Fibroblast of peridontal ligament (primary cell): ENCODE results near the gene BBIP1.
"Not testable (repeated sequence)": the region's sequence is repeated elsewhere in the genome, so short reads cannot be mapped to it uniquely, and the experiment has no call there.

Experiments used
- DNase-seq: peaks from one replicate; pipeline ENCODE4 v3.0.0-alpha.2; 2010; ENCODE audit errors: extremely low read depth

The BBIP1 gene

GRCh38 chr10:110923856-110924493 lies 5.0 kb upstream of the BBIP1 start:
- no peak for DNase-seq

DNA sequence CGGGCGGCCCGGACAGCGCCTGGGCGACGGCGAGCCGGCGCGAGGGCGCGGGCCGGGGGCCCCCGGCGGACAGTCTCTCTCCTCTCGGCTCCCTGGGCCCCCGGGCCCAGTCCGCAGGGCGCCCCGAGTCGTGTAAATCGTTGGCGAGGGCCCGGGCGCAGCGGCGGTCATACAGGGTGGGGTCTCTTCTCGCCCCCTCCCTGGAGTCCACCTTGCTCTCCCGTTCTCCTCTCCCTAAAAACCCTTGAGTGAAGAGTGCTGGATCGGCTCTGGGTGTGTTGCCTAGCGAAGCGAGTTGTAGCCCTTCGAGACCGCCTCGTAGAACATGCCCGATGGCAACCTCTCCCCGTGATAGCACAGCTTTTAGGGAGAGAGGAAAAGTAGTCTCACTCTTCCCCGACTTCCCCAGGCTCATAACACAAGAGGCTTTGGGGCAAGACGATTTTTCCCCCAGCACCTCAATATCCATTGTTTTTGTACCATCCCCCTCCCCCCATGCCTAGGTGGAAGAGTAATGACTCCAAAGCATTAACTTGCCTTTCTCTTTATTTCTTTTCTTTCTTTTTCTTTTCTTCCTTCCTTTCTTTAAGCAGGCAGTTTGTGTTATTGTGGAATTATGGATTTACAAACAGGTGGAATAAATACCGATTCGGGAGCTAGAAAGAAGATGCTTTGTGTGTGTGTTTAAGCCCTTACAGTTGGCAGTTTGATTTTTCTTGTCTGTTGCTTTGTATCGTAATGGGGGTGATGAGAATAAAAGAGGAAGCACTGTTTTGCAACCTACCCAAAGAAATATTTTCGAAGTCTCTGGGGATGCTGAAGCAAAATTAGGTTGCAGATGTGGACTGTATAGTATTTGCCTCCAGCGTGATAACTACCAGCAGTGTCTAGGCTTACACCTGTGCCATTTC lies 1.2 kb upstream of the BBIP1 start:
- peak; percentile 76 for DNase-seq

DNA sequence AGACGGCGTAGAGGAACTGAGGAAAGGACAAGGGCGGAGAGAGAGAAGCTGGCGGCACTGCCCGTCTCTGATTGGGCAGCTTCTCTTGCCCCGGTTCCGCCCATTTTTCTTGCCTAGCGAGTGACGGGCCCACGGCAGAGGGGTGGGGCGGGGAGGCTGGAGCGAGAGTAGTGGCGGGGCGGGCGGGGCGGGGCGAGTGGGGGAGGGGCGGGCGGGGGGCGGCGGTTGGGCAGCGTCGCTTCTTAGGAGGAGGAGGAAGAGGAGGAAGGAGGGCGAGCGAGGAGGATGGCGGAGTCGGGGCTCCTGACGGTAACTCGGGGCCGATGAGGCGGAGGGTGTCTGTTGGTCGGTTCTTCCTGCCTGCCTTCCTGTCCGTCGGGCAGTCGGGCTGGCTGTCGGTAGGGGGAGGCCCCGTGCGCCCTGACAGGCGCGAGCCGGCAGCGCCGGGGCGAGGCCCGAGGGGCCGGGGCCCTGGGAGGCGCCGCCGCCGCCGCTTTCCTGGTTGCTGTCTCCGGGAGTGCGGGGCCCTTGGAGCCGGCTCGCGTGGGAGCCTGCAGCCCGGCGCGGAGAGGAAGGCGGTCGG lies 460 bp upstream of the BBIP1 start, which contains the start of gene SHOC2:
TSS of gene SHOC2 (plus strand) at position 256 of the 583 bp plus-strand sequence. CDS start 44,755 bp downstream, outside the sequence.
- no peak for DNase-seq

DNA sequence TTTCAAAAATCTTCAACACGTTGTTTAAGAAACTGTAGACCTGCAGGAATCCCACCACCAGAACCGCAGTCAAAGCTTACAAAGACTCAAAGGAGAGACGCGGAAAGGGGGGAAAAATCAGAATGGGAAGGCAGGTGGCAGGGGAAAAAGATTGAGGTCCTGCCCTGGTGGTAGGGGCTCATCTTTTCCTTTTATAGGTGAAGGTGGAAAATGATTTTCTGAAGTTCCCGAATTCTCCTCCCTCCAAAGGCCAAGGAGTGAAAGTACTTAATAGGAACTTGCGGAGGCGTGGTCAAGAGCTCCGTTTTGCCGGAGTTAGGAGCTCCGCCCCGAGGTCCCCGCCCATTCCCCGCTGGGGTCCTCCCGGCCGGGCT lies 724 bp downstream of the BBIP1 start:
- peak; percentile 94 for DNase-seq

GRCh38 chr10:110916554-110917346 lies 2.2 kb downstream of the BBIP1 start:
- peak; percentile 91 for DNase-seq

DNA sequence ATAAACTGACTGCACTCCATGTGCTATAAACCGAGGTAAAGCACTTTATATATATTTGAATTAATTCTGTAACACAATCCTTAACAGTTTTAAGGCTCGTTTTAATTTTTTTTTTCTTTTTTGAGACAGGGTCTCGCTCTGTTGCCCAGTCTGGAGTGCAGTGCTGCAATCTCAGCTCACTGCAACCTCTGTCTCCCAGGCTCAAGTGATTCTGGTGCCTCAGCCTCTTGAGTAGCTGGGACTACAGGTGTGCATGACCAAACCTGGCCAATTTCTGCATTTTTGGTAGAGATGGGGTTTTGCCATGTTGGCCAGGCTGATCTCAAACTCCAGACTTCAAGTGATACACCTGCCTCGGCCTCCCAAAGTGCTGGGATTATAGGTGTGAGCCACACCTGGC lies 3.4 kb downstream of the BBIP1 start:
- DNase-seq, result not testable (repeated sequence)

- DNase-seq, result no peak
These were observed 3.9 kb downstream of the BBIP1 start for GRCh38 chr10:110915035-110915434.

GRCh38 chr10:110914431-110914830 lies 4.5 kb downstream of the BBIP1 start:
- peak; percentile 44 for DNase-seq

DNA sequence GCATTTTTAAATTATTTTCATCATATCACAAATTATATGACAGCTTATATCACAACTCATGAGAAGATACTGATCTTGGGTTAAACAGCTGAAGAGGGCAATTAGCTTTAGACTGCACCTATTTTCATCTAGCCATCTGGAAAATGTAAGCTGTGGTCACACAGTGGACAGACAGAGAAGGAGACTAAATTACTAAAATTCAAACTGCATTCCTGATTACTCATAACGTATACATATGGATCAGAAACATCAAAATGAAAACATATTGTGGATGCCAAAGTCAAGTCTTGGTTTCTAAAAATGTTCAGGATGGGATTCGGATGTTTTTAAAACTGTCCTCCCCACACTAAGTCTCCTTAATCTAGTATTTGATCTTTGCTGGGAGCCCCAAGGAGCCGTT lies 6.6 kb downstream of the BBIP1 start:
- peak; percentile 83 for DNase-seq

DNA sequence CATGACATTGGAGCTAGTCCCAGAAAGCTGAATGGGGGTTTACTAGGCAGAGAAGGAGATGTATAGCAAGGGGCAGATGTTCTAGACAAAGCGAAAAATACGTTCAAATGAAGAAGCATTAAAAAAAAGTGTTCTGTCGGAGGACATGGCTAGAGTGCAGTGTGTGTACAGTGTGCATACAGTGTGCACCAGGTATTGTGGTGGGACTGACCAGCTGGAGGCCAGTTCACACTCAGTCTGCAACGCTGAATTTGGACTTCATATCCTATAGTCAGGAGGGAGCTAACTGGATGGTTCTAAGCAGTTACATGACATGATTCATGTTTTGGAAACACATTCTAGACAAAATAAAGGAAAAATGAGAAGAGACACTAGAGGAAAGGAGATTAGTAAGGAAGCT lies 8.8 kb downstream of the BBIP1 start:
- DNase-seq, result no peak

DNA sequence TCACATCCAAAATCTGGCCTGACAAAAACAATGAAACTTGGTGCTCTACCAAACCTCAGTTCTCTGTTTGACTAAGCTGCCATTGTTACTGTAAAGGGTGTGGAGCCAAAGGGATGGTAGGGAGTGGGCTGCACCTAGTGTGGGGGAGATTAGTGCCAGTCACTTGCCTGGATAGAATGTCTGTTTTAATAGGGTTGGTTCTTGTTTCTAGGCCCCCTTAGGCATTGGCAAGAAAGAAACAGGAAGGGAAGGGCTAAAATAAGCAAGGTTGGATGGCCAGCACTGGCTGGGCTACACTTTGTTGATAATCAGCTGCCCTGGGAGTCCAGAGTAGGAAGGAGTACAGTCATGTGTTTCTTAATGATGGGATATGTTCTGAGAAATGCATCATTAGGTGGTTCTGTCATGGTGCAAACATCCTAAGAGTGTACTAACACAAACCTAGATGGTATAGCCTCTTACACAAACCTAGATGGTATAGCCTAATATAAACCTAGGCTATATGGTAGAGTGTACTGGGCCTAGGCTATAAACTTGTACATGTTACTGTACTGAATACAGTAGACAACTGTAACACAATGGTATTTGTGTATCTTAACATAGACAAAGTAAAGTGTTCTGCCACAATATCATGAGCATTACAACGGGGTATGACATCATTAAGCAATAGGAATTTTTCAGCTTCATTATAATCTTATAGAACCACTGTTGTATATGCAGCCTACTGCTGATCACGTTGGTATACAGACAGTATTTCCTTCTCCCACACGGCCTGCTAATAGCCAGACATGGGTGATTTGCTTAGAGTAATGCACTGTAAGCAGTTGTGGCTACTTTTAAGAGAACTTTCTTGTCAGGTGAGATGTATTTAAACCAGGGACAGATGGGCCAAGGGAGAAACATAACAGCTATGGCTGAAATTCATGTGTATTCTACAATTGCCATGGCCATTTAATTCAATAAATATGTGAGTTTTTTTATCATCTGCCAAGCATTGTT lies 15.4 kb downstream of the BBIP1 start:
- no peak for DNase-seq

DNA sequence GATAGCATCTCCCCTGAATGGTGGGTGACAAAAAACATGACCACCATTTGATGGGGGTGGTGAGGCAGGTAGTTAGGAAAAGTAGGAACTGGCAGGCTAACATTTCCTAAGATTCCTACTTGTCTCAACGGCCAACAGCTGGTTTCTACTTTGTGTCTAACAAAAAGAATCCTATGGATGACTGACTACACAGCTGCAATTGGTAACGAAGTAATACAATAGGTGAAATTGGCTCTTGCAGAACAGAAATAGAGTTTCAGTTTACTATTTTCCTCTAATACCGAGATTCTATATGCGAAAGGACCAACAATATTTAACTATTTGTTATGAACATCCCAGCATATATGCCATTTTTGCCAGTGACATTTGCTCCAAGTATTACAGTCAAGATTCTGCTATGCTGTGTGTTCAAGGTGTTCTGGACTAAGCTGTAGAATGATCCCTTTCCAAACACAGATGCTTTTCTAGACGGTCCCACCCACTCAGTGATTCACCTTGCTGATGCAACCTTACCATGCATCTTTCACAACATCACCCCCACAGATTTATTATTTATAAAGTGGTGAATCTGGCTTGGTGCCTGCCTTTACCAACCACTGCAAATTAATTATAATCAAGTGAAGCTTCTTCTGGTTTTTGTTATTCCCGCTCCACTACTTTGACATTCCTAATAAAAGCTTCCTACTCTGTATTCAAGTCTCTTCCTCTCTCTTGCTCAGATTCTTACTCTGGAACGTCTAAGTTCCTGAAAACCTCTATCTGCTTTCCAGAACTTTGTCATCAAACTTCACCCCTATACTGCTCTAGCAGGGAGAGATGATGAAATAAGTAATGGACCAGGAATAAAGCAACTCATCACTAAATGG lies 16.8 kb downstream of the BBIP1 start:
- peak; percentile 43 for DNase-seq

DNA sequence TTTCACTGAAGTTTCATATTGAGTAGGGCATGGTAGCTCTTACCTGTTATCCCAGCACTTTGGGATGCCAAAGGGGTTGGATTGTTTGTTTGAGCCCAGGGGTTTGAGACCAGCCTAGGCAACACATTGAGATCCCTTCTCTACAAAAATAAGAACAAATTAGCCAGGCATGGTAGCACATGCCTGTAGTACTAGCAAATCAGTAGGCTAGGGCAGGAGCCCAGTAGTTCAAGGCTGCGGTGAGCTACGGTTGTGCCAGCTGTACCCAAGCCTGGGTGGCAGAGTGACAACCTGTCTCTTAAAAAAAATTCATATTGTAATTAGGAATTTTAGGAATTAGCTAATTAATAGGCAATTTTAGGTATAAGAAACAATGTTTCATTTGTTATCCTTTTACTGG lies 18.0 kb downstream of the BBIP1 start:
- DNase-seq, result no peak

DNA sequence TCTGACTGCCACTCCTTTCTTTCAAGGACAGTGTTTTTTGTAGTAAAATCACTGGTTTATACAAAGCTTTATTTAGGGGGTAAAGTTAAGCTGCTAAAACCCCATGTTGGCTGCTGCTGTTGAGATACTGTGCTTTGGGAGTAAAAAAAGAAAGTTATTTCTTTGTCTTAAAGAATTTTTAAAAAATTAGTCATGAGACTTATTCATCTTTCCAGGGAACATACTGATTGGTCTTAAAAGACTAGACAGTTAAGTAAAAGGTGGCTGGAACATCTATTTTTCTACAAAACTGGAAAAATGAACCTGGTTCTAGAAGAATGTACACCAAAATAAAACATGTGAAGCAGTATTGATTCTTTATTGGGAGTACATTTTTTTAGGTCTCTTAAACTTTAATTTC lies 20.6 kb downstream of the BBIP1 start:
- DNase-seq, result no peak

GRCh38 chr10:110897184-110897583 lies 21.8 kb downstream of the BBIP1 start:
- peak; percentile 24 for DNase-seq

- DNase-seq, result peak; percentile 71
These were observed 25.3 kb downstream of the BBIP1 start for GRCh38 chr10:110893559-110894179.

GRCh38 chr10:110892602-110893288 lies 26.2 kb downstream of the BBIP1 start:
- DNase-seq, result no peak

DNA sequence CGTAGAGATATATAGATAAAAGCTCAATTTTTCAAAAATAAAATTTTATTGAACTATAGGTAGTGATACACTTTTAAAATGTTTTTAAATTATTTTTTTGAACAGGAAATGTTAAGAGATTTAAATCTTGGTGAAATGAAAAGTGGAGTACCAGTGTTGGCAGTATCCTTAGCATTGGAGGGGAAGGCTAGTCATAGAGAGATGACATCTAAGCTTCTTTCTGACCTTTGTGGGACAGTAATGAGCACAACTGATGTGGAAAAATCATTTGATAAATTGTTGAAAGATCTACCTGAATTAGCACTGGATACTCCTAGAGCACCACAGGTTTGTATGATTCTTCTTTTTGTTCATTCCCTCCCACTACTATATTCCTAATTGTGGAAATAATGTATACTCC lies 31.4 kb downstream of the BBIP1 start:
- DNase-seq, result no peak
